ENCODE data around the gene L3MBTL4.
"Not testable (repeated sequence)": the region's sequence is repeated elsewhere in the genome, so short reads cannot be mapped to it uniquely, and the experiment has no call there.

Gene L3MBTL4

DNA sequence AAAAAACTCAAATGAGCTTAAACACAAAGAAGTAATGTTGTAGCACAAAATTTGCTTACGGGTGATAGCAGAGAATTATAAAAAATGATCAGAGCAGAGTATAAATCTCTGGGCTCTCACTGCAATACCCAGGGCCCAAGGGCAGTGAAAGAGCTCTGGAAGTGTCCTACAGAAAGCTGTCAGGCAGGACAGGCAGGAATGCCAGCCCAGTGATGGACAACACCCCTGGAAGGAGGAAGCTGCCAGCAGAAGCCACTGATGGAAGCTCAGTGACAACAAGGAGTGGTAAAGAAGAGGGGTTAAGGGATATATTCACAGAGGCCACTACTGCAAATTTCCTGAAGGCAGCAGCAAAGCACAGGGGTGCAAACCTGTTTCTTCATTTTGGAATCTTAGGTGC lies 214.9 kb downstream of the L3MBTL4 start:
- no peak for DNase-seq (ENCODE audit: low read depth in 2 of 2)

DNA sequence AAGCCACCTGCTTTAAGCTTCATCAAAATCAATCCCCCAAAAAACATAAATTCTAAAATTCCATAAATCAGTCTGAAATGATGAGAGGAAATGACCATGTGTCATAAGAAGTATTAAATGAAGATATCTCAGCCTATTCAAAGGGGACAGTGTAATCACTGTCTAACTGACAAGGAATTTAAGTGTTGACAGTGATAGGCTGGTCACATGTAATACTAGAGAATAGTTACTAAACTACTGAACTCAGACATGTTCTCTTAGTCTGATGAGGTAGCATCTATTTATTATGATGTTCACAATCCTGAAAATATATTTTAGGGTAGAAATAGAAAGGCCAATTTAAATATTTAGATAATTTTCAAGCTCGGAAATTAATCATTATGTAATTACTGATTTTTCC lies 216.1 kb downstream of the L3MBTL4 start:
- no peak for DNase-seq (ENCODE audit: low read depth in 2 of 2)

DNA sequence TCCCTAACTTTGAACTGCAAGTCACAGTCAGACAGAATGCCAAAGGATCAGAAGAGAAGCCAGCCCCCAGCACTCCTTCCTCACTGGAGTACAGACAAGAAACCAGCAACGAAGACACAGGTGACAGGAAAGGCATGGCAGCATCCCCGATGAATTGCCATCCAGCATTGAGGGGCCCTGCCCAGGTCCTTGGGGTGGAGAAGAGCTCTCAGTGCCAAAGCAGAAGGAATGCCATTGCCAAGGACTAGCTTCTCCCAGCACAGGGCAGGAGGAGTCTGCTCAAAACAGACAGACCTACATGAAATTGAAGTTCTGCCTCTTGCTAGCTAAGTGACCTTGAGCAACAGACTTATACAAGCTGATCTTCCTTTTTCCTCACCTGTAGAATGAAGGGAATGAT lies 220.1 kb downstream of the L3MBTL4 start:
- DNase-seq (ENCODE audit: low read depth in 2 of 2), result no peak

DNA sequence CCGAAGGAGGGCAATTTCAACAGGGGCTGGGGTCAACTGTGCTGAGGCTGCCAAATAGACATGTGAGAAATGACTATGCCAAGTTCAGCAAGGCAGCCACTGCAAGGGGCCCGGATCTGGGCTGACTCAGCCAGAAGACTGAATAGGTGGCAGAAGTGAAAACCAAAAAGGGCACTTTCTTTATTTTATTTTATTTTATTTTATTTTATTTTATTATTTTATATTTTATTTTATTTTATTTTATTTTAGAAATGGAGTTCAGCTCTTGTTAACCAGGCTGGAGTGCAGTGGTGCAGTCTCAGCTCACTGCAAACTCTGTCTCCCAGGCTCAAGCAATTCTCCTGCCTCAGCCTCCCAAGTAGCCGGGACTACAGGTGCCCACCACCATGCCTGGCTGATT lies 228.9 kb downstream of the L3MBTL4 start:
- not testable (repeated sequence) for DNase-seq (ENCODE audit: low read depth in 2 of 2)

DNA sequence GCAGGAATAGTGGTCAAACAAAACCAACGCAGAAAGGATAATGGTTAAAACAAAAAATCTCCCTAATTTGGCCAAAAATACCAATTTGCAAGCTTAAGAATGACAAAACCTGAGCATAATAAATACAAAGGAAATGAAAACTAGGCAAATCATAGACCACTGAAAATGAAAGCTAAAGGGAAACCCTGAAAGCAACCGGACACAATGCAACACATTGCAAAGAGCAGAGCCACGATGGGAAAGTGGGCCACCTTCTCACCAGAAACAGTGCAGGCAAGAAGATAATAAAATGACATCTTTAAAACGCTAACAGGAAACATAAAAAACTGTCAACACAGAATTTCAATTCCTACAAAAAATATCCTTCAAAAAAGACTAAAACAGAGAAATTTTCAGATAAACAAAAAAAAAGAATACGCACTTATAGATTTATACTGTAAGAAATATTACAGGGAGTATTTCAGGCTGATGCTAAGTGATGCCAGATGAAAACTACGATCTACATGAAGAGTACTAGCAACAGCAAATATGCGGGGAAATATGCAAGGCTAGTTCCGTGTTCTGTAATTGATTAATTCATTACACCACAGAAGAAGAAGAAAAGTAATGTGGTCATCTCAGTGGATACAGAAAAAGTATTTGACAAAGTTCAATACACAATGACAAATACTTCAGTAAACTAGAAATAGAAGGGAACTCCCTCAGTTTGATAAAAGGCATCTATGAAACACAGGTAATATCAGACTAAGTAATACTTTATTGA lies 239.5 kb downstream of the L3MBTL4 start:
- DNase-seq (ENCODE audit: low read depth in 2 of 2), result no peak

DNA sequence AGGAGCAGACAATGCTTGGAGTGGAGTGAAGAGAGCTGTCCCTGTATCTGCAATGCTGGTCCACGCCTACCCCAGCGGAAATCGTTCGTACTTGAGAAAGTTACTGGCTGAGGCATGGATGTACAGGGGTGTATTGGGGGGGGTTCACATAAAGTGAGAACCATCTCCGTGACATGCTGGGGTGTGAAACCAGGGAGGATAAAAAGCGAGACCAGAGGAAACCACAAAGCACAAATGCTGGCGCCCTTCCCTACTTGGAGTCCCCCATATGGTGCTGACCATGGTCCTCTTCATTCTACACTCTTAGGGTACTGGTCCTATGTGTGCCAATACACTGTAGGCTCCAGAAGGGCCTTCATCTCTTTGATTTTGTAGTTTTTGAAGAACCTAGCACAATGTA lies 244.1 kb downstream of the L3MBTL4 start:
- DNase-seq (ENCODE audit: low read depth in 2 of 2), result no peak

DNA sequence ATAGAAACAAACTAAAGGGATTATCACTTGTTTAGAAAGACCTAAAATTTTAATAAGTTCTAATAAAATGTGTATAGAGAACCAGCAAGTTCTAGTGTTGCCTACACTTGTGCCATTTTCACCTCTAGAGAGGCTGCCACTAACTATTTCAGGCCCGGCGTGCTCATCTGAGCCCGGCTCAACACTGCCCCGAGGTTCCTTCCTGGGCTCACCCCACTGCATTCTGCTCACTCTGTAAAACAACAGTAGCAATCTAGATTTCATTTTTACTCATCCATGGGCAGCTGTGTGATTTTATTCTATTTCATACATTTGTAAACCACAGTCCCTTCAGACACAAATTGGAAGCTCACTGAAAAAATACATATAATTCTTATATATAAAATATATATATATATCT lies 253.2 kb downstream of the L3MBTL4 start:
- DNase-seq (ENCODE audit: low read depth in 2 of 2), result no peak

DNA sequence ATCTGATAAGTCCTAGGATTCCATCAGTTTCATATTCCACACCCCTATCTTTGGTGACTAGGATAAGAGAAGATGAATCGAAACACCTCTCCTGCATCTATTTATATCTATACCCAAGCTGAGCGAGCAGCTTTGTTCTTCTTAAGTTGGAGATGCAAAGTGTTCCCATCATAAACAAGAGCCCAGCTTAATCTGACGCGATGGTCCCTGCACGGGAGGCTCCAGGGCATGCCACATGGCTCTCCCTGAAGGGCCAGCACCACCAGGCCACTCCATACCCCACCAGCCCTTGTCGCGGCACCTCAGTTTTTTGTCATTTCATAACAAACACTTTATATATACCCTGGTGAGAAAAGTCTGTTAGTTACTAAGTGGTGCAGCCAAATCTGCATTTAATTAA lies 255.3 kb downstream of the L3MBTL4 start:
- no peak for DNase-seq (ENCODE audit: low read depth in 2 of 2)

DNA sequence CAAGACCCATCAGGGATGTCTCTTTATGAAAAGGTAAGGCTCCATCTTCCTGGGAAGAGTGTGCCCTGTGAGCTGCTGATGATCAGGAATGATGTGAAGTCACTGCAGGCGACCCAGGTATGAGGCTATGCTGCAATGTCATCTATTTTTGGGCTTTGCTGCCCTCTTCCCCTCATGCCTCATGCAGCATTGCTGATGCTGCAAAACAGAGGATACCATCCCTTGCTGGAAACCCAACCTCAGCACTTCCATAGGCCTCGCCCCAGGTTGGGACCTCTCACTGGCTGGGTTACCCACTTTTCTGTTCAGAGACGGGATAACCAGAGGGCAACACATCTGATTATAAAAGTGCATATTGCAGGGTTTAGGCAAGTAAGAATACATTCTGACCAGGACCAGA lies 255.8 kb downstream of the L3MBTL4 start:
- no peak for DNase-seq (ENCODE audit: low read depth in 2 of 2)

DNA sequence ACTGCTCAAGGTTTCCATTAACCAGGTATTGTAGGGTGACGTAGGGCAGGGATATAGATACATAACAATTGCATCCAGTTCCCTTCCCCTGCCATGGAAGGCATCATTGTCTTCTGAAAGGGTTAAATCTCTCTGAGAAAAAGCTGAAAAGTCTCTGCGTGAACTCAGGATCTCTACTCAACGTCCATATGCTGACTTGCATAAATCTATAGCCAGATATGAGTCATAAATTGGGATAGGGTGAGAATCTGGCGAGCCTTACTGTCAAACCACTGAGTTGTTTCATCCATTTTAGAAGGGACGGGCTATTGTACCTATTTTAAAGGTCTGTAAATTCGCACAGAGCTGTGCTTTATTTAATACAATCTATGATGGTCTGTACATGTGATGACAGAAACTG lies 258.3 kb downstream of the L3MBTL4 start:
- no peak for DNase-seq (ENCODE audit: low read depth in 2 of 2)

DNA sequence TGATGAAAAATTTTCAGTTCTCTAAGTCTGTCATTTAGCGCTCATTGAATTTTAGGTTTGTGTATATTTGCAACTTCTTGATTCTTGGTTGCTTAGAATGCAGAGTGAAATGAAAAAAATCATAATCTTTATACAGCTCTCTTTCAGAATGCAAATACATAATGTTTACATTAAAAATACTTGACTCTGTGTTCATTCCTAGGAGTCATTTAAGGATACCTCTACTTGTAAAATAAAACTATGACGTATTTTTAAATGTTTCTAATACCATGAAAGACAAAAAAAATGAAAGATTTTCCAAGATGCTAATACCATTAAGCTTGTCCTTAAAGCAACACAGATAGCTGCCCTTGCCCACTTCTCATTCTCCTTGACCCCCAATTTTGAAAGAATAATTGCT lies 259.0 kb downstream of the L3MBTL4 start:
- DNase-seq (ENCODE audit: low read depth in 2 of 2), result no peak

DNA sequence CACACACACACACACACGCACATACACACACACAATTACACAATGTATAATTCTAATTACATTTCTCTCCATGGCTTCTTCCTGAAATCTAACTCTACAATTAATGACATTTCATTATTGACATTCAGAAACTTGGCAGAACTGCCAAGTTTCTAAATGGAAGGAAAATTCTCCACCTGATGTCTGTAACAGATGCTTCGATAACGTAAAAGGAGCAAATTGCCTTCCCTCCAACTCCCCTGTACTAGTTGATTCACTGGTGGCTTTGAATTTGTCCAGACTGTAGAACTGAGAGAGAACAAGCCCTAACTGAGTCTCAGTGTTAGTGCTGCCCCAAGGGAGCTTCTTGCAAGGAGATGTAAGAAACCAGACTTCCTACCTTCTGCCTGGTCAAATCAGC lies 264.3 kb downstream of the L3MBTL4 start:
- DNase-seq (ENCODE audit: low read depth in 2 of 2), result no peak

DNA sequence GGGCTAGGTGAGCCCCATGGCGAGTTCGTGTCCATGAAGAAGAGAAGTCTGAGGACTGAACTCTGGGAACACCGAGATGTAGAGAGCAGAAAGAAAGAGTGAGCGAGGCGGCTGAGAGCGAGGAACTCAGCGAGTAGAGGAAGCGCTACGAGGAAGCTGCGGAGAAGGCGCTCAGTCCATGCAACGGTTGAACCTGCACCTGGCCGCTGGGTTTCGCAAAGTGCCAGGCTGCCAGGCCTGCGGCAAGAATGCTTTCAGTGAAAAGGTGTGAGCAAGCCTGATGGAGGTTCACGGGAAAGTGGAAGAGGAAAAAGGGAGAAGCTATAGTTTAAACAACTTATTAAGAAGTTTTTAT lies 268.4 kb downstream of the L3MBTL4 start:
- no peak for DNase-seq (ENCODE audit: low read depth in 2 of 2)

DNA sequence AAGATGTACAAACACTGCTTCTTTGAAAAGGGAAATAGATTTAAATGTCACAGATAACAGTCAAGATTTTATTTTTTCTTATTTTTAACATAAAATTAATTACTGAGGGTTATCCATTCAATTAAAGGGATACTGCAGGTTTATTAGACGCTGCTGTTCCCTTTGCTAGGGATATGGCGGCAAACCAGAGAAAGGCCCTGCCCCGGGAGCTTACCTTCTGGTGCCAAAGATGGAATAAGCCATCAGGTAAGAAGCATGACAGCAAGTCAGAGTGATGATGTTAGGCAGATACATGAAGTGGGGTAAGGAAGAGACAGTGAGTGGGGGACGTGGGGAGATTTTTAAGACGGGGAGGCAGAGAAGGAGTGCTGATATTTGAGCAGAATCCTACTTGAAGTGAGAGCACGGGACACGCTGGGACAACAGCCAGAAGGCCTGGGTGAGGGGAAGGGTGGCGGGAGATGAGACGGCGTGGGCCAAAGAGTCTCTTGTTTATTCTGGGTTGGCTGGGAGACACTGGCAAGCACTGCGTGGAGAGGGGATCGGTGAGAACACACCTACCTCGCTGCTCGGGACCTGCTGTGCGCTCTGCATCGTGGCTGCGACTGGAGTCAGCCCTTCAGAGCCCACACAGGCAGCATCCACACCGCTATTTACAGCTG lies 268.9 kb downstream of the L3MBTL4 start:
- DNase-seq (ENCODE audit: low read depth in 2 of 2), result no peak

DNA sequence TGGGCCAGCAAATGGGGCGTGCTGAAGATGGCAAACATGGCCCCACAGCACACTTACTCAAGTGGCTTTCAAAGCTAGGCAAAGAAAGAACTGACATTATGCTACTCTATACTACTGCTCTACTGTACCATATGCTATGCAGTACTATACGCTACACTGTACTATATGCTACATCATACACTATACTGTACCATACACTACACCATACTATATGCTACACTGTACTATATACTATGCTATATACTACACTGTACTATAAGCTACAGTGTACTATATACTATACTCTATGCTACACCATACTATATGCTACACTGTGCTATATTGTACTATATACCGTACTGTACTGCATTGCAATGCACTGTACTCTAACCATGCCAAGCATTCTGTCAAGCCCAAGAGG lies 275.7 kb downstream of the L3MBTL4 start:
- DNase-seq (ENCODE audit: low read depth in 2 of 2), result no peak

DNA sequence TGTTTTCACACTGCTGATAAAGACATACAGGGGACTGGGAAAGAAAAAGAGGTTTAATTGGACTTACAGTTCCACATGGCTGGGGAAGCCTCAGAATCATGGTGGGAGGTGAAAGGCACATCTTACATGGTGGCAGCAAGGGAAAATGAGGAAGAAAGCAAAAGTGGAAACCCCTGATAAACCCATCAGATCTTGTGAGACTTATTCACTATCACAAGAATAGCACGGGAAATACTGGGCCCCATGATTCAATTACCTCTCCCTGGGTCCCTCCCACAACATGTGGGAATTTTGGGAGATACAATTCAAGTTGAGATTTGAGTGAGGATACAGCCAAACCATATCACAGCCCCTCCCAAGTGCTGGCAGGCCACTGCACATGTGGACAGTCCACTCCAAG lies 278.8 kb downstream of the L3MBTL4 start:
- not testable (repeated sequence) for DNase-seq (ENCODE audit: low read depth in 2 of 2)

DNA sequence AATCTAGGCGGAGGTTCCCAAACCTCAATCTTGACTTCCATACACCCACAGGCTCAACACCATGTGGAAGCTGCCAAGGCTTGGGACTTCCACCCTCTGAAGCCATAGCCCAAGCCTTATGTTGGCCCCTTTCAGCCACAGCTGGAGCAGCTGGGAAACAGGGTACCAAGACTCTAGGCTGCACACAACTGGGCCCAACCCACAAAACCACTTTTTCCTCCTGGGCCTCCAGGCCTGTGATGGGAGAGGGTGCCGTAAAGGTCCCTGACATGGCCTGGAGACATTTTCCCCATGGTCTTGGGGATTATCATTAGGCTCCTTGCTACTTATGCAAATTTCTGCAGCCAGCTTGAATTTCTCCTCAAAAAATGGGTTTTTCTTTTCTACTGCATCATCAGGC lies 279.7 kb downstream of the L3MBTL4 start:
- DNase-seq (ENCODE audit: low read depth in 2 of 2), result not testable (repeated sequence)

DNA sequence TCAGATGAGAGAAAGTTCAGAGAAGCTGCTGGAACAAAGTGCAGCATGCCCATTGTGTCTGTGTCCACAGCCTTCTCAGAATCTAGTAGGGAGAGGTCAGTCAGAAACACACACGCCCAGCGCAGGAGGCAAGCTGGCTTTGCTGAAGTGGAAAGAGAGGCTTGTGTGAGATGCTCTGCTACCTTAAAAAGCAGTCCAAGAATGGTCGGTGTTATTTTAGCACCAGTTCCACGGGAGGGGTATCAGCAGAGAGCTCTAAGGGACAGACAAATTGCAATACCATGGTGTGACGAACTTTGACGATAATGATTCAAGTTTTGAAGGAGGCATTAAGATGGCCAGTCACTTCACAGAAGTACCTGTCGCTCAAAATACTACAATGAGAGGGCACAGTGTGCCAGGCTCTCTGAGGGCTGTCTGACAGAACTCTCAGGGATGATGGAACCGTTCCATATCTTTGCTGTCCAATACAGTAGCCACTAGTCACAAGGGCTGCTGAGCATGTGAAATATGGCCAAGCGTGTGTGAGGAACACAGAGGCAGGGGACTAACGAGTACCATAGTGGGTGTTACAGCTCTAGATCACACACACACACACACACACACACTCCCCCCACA lies 281.9 kb downstream of the L3MBTL4 start:
- DNase-seq (ENCODE audit: low read depth in 2 of 2), result no peak

DNA sequence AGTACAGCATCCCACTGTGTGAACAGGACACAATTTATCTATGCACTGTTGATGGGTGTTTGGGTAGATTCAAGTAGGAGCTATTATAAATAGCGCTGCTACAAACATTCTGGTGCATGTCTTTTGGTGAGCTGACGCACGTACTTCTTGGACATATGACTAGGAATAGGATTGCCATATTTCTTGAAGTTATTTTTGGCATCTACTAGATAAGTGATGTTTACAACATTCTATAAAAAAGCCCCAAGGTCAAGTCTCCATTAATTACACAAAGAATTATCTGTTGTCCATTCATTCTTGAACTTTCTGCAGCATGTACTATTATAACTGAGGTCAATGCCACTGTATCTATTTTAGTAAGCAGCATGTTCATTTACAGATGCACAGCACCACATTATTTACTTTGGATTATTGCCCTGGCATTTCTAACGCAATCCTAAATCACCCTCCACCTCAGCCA lies 293.9 kb downstream of the L3MBTL4 start:
- no peak for DNase-seq (ENCODE audit: low read depth in 2 of 2)

DNA sequence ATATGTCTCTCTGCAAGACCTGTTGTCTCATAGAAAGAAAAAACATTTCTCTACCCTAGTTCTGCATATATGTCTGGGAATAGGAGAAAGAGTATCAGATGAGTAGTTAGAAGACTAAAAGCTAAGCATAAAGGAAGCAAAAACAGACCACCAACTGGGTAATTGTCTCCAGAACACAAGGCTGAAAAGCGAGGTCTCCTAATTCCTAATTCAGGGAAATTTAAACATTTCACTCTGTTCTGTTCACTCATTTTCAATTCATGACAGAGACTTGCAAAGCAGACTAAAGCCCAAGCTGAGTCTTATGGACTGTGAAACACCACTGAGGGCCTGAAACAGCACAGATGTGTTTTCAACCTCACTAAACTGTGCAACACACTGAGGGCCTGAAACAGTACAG lies 294.9 kb downstream of the L3MBTL4 start:
- no peak for DNase-seq (ENCODE audit: low read depth in 2 of 2)

DNA sequence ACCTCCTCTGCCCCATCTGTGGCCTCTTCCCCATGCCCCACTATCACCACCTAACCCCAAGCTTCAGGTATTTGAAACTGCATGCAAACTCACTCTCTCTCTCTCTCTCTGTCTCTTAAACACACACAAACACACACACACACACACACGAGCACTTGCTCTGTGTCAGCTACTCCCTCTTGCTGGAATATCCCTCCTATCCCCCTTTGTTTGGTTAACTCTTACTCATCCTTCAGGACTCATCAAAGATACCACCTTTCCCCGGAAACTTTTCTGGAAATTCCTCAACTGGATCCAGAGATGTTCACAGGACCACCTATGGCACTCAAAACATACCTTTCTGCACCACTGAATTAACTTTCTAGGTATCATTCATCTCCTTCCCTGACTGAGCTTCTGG lies 296.6 kb downstream of the L3MBTL4 start:
- DNase-seq (ENCODE audit: low read depth in 2 of 2), result no peak

DNA sequence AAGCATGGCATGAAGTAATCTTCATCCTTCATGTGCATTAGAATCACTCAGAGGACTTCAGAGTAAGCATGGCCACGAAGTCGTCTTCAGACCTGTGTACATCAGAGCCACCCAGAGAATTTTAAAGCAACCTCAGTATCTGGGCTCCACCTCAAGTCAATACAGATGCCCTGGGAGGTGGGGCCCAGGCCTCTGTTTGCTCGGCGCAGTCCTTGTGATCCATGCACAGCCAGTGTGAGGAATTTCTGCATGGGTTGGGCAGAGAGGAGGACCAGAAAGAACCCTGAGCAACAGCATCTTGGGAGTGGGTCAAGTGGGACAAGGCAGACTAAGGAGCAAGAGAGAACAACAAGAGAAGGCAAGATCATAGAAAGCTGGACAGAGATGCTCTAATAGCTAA lies 299.0 kb downstream of the L3MBTL4 start:
- no peak for DNase-seq (ENCODE audit: low read depth in 2 of 2)

DNA sequence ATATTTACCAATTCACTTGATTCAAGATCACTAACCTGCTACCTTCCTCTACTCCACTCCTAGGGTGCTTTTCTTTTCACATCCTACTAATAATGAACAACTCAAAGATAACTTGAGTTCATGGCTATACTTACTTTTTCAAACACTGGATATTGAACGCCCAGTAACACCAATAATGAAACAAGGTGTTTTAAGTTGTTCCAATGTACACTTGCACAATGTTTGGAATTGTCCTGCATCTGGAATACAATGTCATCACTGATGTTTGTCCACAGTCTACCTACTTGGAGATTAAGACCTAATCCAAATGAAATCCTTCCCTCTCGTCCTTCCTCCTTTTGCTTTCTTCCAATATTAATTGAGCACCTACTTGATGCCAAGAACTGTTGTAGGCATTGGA lies 301.1 kb downstream of the L3MBTL4 start:
- DNase-seq (ENCODE audit: low read depth in 2 of 2), result no peak

Data from stimulated activated CD8-positive, alpha-beta memory T cell treated with anti-CD3 and anti-CD28 coated beads, Interleukin-15, amount 100 ng/mL, for 4 hours (primary cell).